ENCODE measurements around the gene INPP5K. TPM values are rescaled to one million over a fixed set of nuclear protein-coding genes. Genes with fewer than 3 reads are reported as not detected.
"Not testable (repeated sequence)": the region's sequence is repeated elsewhere in the genome, so short reads cannot be mapped to it uniquely, and the experiment has no call there.

The INPP5K gene
- total and polyA plus RNA-seq, 2 donors = 29.7 to 37.2 TPM

DNA sequence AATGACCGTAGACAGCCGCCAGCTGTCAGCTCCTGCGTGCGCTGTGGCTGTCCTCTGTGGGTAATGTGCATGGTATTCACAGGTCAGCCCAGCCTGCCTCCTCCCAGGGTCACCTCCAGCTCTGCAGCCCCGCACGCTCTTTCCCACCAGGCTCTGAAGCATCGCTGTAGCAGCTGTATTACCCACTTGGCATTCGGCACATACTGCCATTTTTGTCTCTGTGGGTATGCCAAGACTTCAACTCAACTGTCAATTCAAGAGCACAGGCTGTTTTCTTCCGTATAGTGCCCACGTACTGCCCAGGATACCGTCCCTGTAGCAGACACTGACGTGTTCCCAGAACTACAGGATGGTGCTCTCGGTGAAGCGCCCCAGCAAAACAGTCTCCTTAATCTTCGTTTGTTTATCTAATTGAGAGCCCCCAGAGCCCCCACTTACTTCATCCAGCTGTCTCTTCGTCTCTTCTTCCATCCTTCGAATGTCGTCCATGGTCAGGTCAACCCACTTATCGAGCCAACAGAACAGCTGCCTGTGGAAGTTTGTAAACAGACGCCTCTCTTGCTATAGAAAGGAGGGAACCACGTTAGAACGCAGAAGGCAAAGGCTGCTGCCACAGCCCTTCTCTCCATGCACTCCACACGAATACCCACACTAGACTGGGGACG lies 17.4 kb upstream of the INPP5K start:
- 70% methylated on average over 24 of the region's 24 CpGs for WGBS
- Histone ChIP-seq H3K27ac (ENCODE audit: low read depth) (peak overlapping the region; percentile 59), H3K36me3 (ENCODE audit: insufficient read depth) (peaks cover 2% of the 10 kb centered on the region), H3K4me1 (ENCODE audit: insufficient read depth) (no peaks in the 10 kb centered on the region), H3K4me3 (ENCODE audit: low read depth, low read length) (no peak overlapping the region)
- no peak for DNase-seq (ENCODE audit: extremely low spot score)

DNA sequence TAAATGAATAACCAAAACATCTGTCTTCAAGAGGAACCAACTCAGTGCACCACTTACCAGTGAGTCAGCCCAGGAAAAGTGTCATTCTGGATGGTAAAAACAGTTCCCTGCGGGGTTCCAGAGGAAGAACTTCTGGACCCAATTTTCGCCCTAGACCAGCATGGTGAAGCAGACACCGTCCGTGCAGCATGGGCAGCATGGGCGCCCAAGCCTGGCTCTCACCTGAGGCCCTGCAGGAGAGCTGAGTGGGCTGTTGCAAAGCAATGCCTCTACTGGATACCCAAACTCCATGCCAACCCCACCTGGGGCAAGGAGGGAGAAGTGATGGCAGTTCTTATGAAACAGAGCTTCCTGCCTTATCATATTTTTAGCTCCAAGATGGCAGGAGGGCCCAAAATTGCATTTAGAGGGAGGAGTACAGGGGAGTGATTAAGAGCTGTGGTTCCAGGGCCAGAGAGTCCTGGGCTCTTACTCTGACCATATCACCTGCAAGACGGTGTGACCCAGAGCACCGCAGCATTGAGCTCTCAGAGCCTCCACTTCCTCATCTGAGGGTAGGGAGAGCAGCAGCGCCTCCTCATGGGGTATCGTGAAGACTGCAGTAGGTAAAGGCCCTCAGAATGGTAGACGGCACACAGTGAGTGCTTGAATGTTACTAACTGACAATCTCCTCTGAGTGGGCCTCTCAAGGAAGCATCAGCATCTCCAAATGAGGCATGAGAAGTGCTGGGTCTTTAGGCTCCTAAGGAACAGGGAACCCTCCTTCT lies 16.6 kb upstream of the INPP5K start:
- H3K4me3 ChIP-seq (ENCODE audit: low read depth, low read length) = no peak overlapping the region
- no peaks in the 10 kb centered on the region for H3K36me3 ChIP-seq (ENCODE audit: insufficient read depth)
- no peak for DNase-seq (ENCODE audit: extremely low spot score)
- H3K27ac ChIP-seq (ENCODE audit: low read depth) = no peak overlapping the region
- 77% methylated on average over 10 of the region's 10 CpGs for WGBS
- H3K4me1 ChIP-seq (ENCODE audit: insufficient read depth) = no peaks in the 10 kb centered on the region

DNA sequence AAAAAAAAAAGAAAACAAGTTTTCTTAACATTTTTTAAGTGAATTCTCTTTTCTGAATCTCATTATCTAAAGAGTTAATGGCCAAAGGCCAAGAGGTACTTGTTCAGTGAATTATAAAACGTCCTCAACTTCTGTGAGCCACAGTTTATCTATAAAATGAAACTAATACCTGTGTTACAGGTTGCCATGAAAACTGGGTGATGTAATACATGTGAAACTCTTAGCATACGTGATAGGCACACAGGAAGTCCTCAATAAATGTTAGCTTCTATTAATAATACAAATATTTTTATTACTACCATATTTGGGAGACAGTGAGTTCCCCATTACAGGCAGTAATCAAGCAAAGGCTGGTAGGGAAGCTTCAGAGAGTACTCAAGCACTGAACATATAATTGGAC lies 13.5 kb upstream of the INPP5K start:
- 41% methylated on average over 2 of the region's 2 CpGs for WGBS
- Histone ChIP-seq H3K36me3 (ENCODE audit: insufficient read depth) (peaks cover 2% of the 10 kb centered on the region), H3K4me1 (ENCODE audit: insufficient read depth) (no peaks in the 10 kb centered on the region), H3K27ac (ENCODE audit: low read depth) (no peak overlapping the region), H3K4me3 (ENCODE audit: low read depth, low read length) (no peak overlapping the region)
- DNase-seq (ENCODE audit: extremely low spot score) = no peak

DNA sequence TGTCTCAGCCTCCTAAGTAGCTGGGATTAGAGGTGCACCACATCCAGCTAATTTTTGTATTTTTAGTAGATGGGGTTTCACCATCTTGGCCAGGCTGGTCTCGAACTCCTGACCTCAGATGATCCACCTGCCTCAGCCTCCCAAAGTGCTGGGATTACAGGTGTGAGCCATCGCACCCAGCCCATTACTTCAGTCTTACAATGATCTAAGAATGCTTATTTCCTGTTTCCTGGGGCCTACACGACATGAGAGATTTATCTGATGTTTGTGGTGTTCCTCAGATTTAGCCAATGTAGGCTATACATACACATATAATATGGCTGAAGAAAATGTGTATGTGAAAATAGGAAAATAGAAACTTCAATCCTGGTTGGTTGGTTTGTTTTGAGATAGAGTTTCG lies 10.5 kb upstream of the INPP5K start:
- WGBS = 80% methylated on average over 4 of the region's 4 CpGs
- not testable (repeated sequence) for DNase-seq (ENCODE audit: extremely low spot score); H3K4me3 ChIP-seq (ENCODE audit: low read depth, low read length); H3K27ac ChIP-seq (ENCODE audit: low read depth); H3K4me1 ChIP-seq (ENCODE audit: insufficient read depth); H3K36me3 ChIP-seq (ENCODE audit: insufficient read depth)

DNA sequence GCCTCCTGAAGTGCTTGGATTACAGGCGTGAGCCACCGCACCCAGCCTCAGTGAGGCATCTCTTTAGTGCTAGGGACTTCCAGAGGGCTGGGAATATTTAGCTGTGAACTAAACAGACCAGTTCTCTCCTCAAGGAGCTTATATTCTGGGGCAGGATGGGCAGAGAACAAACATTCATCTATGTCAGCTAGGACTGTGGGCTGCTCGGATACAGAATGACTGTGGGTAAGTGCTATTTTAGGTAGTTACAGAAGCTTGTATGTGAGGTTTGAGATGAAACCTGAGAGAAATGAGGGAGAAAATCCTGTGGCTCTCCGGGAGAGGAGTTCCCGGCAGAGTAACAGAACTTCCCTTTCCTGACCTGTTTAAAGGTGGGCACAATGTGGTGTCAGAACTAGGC lies 6.2 kb upstream of the INPP5K start:
- Histone ChIP-seq H3K36me3 (ENCODE audit: insufficient read depth) (no peaks in the 10 kb centered on the region), H3K4me1 (ENCODE audit: insufficient read depth) (no peaks in the 10 kb centered on the region), H3K27ac (ENCODE audit: low read depth) (no peak overlapping the region), H3K4me3 (ENCODE audit: low read depth, low read length) (no peak overlapping the region)
- no peak for DNase-seq (ENCODE audit: extremely low spot score)
- WGBS = 95% methylated on average over 5 of the region's 5 CpGs

DNA sequence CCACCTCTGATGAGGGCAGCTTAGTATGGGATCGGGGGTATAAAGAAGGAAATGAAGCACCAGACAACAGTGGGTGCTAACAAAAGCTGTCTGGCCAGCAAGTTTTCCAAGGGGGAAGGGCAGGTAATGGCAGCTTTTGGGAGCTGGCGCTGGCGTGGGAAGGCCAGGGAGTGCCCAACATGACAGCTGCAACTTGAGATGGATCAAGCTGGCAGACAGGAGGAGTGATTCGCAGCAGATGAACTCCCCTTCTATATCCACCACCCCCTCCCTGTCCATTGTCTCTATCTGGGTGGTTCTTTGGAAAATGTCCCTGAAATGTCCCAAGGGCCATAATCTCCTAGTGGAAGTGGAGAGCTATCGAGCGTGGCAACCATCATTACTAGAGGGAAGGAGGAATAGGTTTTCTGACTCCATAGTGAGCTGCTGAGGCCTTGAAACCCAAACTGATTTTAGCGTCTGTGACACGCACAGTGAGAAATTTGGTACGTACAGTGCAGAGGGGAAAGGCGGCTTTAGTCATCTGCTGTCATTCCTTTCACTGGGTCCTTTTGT lies 4.8 kb upstream of the INPP5K start:
- Histone ChIP-seq H3K27ac (ENCODE audit: low read depth) (no peak overlapping the region), H3K36me3 (ENCODE audit: insufficient read depth) (no peaks in the 10 kb centered on the region), H3K4me1 (ENCODE audit: insufficient read depth) (no peaks in the 10 kb centered on the region), H3K4me3 (ENCODE audit: low read depth, low read length) (no peak overlapping the region)
- no peak for DNase-seq (ENCODE audit: extremely low spot score)
- WGBS = 87% methylated on average over 10 of the region's 10 CpGs

DNA sequence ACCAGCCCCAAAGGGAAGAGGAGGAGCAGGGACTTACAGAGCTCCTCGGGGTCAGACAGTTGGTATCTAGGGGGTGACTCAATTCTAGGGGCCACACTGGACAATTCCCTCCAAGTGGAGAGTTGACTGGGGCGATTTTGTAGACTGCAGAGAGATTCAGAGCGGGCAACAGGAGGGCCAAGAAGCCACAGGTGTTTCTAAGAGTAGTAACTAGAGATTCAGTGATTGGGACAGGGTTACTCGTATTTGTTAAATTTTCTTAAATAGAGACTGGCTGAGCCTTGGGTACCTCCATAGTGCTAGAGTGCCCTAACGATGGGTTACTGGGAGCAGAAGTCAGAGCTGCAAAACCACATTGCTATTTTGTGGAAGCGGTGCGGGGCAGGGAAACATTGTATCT lies 3.3 kb upstream of the INPP5K start:
- Histone ChIP-seq H3K36me3 (ENCODE audit: insufficient read depth) (no peaks in the 10 kb centered on the region), H3K27ac (ENCODE audit: low read depth) (no peak overlapping the region), H3K4me1 (ENCODE audit: insufficient read depth) (no peaks in the 10 kb centered on the region), H3K4me3 (ENCODE audit: low read depth, low read length) (no peak overlapping the region)
- 88% methylated on average over 7 of the region's 7 CpGs for WGBS
- DNase-seq (ENCODE audit: extremely low spot score) = no peak

DNA sequence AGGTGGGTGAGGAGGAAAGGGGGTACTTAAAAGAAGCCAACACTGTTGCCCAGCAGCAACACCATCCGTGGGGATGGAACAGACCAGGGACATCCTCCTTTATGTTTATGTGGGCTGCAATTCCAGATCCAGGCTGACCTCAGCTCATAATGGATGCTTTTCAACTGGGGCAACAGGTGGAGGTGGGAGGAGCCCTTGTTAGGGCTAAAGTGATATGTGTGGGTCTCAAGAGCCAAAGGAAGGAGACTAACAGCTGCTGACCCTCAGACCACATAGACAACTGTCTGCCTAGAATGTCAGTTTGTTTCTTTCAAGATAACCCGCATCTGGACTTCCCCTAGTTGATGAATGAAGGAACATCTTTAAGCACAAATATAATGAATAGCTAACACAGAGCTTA lies 2.0 kb upstream of the INPP5K start:
- H3K4me1 ChIP-seq (ENCODE audit: insufficient read depth) = no peaks in the 10 kb centered on the region
- H3K36me3 ChIP-seq (ENCODE audit: insufficient read depth) = no peaks in the 10 kb centered on the region
- H3K27ac ChIP-seq (ENCODE audit: low read depth) = no peak overlapping the region
- WGBS = 52% methylated on average over 2 of the region's 2 CpGs
- no peak overlapping the region for H3K4me3 ChIP-seq (ENCODE audit: low read depth, low read length)
- DNase-seq (ENCODE audit: extremely low spot score) = no peak

DNA sequence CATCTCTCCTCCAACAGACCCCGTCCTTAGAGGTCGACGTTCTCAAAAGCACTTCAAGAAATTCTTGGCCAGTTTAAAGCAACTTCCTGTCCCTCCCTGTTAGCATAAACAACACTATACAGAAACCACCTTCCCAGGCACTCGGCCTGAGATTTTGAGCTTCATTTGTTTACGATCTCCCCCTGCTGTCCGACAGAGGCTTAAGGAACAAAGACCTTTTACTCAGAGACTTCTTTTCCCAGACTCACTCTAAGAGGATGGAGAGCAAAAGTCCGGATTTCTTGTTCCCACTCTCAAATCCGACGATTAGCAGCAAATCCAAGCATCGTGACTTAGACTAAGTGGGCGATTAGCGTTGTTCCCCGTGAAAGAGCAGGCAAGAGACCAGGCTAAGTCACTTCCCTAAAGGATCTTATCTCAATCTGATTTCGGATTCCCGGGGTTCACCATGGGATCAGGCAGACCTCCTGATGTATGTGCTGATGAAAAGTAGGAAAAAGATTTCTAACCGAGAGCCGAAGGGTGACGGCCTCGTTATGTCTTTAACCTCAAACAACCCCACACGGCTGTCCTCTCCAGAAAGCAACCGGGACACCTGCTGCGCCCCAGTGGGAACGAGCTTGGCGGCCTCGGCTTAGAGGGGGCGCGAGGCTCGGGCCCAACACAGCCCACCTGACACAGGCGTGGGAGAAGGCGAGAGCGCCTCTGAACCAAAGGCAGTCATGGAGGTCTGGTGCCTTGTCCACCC lies 598 bp downstream of the INPP5K start:
- no peaks in the 10 kb centered on the region for H3K4me1 ChIP-seq (ENCODE audit: insufficient read depth)
- under 1% methylated on average over 31 of the region's 31 CpGs for WGBS
- DNase-seq (ENCODE audit: extremely low spot score) = peak; percentile 76
- H3K36me3 ChIP-seq (ENCODE audit: insufficient read depth) = no peaks in the 10 kb centered on the region
- peak overlapping the region; percentile 64 for H3K4me3 ChIP-seq (ENCODE audit: low read depth, low read length)
- peak overlapping the region; percentile 92 for H3K27ac ChIP-seq (ENCODE audit: low read depth)

DNA sequence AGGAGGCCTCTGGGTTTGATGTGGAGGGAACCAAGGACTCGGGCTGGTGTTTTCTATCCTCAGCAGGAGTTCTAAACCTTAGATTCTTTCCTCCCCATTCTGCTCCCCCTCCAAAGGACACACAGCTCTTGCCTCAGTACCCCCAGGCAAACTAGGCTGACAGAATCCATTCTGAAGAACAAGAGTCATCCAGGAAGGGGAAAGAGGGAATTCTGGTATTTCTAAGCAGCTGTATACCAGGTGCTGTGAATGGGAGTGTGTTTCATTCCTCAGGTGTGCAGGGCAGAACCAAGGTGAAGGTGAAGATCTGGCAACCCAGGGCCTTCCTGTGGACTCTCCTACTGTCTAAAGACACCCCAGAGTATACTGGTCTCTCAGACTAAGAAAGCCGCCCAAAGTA lies 4.1 kb downstream of the INPP5K start:
- Histone ChIP-seq H3K4me1 (ENCODE audit: insufficient read depth) (no peaks in the 10 kb centered on the region), H3K36me3 (ENCODE audit: insufficient read depth) (no peaks in the 10 kb centered on the region), H3K27ac (ENCODE audit: low read depth) (no peak overlapping the region), H3K4me3 (ENCODE audit: low read depth, low read length) (no peak overlapping the region)
- 79% methylated on average over 2 of the region's 2 CpGs for WGBS
- DNase-seq (ENCODE audit: extremely low spot score) = no peak

DNA sequence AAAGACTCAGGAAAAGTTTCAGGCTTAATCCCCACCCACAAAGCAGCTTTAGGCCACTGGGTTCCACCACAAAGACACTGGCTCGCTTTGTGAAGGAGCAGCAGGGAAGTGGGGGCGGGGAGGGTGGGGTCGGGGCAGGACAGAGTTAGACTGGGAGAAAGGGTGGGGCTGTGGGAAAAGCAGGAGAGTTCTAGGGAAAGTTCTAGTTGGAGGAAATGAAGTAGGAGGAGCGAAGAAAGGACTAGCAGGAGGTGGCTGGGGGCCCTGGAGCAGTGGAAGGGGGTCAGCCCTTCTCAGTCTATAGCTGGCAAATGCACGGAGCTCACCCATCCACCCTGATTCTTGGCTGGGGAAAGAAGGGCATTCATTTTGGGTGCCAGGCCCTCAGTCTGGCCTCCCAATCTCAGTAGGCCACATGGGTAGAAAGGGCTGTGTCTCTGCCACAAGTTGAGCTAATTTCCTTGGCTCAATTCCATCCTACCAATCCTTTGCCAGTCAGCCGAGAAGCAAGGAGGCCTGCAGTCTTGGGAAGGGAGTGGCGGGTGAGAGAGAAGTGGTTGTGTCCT lies 4.6 kb downstream of the INPP5K start:
- Histone ChIP-seq H3K4me3 (ENCODE audit: low read depth, low read length) (no peak overlapping the region), H3K27ac (ENCODE audit: low read depth) (no peak overlapping the region), H3K36me3 (ENCODE audit: insufficient read depth) (no peaks in the 10 kb centered on the region), H3K4me1 (ENCODE audit: insufficient read depth) (no peaks in the 10 kb centered on the region)
- 49% methylated on average over 7 of the region's 7 CpGs for WGBS
- DNase-seq (ENCODE audit: extremely low spot score) = no peak

DNA sequence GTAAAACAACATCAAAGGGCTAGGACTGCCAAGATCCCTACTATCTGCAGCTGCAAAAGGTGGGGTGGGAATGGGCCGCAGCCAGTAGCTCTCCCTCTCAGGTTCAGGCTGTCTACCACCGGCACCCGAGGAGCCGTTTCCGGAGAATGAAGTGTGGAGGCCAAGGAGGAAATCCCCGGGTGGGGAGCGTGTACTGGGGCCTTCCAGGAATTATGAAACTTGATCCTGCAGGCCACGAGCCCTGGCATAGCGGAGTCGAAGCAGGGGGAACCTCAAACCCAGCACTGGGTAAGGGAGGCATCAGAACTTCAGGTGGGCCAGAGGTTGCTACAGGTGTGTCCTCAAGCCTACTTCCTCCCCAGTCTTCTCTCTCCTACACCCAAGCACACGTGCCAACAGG lies 5.1 kb downstream of the INPP5K start:
- 35% methylated on average over 11 of the region's 11 CpGs for WGBS
- Histone ChIP-seq H3K36me3 (ENCODE audit: insufficient read depth) (no peaks in the 10 kb centered on the region), H3K4me3 (ENCODE audit: low read depth, low read length) (no peak overlapping the region), H3K4me1 (ENCODE audit: insufficient read depth) (no peaks in the 10 kb centered on the region), H3K27ac (ENCODE audit: low read depth) (no peak overlapping the region)
- no peak for DNase-seq (ENCODE audit: extremely low spot score)

DNA sequence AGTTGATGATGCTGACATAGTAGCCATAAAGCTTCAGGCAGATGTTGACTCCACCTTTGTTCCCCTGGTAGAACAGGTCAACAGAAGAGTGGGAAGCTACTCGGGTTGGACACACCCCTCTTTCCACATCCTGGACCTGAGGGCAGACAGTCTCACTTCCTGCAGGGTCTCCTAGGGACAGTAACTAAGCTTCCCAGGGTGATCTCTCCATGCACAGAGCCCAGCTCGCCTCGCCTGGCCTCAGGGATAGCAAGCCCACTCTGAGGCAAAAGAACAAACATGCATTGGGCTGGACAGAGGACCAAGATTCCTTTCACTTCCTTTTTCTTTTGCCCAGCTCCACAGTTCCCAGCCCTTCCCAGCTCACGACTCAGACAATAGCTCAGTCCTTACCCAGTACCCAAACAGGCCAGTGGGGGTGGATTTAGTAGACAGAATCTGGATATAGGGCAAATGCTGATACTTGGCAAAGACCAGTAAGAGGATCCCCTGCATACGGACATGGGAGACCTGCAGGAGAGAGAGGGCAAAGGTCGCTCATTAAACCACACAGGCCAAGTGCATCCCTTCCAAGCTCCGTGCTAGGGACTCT lies 7.0 kb downstream of the INPP5K start:
- Histone ChIP-seq H3K4me1 (ENCODE audit: insufficient read depth) (no peaks in the 10 kb centered on the region), H3K4me3 (ENCODE audit: low read depth, low read length) (no peak overlapping the region), H3K36me3 (ENCODE audit: insufficient read depth) (no peaks in the 10 kb centered on the region), H3K27ac (ENCODE audit: low read depth) (no peak overlapping the region)
- WGBS = 68% methylated on average over 7 of the region's 7 CpGs
- no peak for DNase-seq (ENCODE audit: extremely low spot score)

Data from urinary bladder (tissue), 4 donors.